Activated CD4-positive, alpha-beta T cell treated with anti-CD3 and anti-CD28 coated beads for 36 hours (primary cell): Measurements from ENCODE around the gene KRTAP4-12. TPM values are rescaled to one million over a fixed set of nuclear protein-coding genes. Genes with fewer than 3 reads are reported as not detected.
"Not testable (repeated sequence)": the region's sequence is repeated elsewhere in the genome, so short reads cannot be mapped to it uniquely, and the experiment has no call there.

Experiments
- ATAC-seq: fragments of 200-7000 bp; cut with Tn5 transposase; one replicate; pipeline ENCODE4 v1.10.0; 2021; ENCODE audit warnings: mild to moderate bottlenecking, moderate library complexity
- CTCF ChIA-PET: fragments of 350-600 bp; sonication (Branson Sonifier 250); formaldehyde crosslinking; loops from one replicate; lab custom pipeline; 2021; ENCODE audit warnings: antibody characterized with exemption; lab: Charles Lee
- POLR2A ChIA-PET: fragments of 350-600 bp; sonication (Branson Sonifier 250); formaldehyde crosslinking; loops from one replicate; lab custom pipeline; 2021; ENCODE audit warnings: antibody characterized with exemption, inconsistent platforms; lab: Charles Lee
- DNase-seq: peaks from one replicate; pipeline ENCODE4 v3.0.0-alpha.2; 2020
- H3K27ac Mint-ChIP-seq: one replicate; pipeline ENCODE4 v1.8.0; 2021; ENCODE audit warnings: mixed read lengths
- H3K27me3 Mint-ChIP-seq: one replicate; pipeline ENCODE4 v1.8.0; 2021; ENCODE audit warnings: mixed read lengths
- H3K36me3 Mint-ChIP-seq: one replicate; pipeline ENCODE4 v1.8.0; 2021; ENCODE audit warnings: low read depth, mixed read lengths
- H3K4me1 Mint-ChIP-seq: one replicate; pipeline ENCODE4 v1.8.0; 2021; ENCODE audit warnings: mixed read lengths
- H3K4me3 Mint-ChIP-seq: one replicate; pipeline ENCODE4 v1.8.0; 2021; ENCODE audit warnings: mild to moderate bottlenecking, moderate library complexity, mixed read lengths
- H3K9me3 Mint-ChIP-seq: one replicate; pipeline ENCODE4 v1.8.0; 2021; ENCODE audit warnings: low read depth, mixed read lengths
- intact Hi-C, 2 experiments: fragments of 100-400 bp; cut with DNase I in 1 of 2; cut with micrococcal nuclease in 1 of 2; formaldehyde crosslinking; loops; one replicate each; pipeline versions ENCODE4 v1.14.2 to v1.15.1; 2022 to 2024; cut with DNase I, micrococcal nuclease
- total RNA-seq, 2 experiments: library from RNA; stranded (reverse); gene quantifications; one replicate each; pipeline ENCODE4 v1.2.3, GENCODE V29; 2021

The KRTAP4-12 gene
- total RNA-seq, 2 experiments from 2014 or later, result not detected

DNA sequence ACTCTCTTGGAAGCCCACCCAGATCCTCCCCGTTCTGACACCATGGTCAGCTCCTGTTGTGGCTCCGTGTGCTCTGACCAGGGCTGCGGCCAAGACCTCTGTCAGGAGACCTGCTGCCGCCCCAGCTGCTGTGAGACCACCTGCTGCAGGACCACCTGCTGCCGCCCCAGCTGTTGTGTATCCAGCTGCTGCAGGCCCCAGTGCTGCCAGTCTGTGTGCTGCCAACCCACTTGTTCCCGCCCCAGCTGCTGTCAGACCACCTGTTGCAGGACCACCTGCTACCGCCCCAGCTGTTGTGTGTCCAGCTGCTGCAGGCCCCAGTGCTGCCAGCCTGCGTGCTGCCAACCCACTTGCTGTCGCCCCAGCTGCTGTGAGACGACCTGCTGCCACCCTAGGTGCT lies 18.6 kb downstream of the KRTAP4-12 start, which contains the start of gene KRTAP4-9:
KRTAP4-9 (plus strand) TSS at position 43 of the 400 bp plus-strand sequence; CDS start at position 43, 0 bp downstream.
- H3K27ac Mint-ChIP-seq, H3K4me3 Mint-ChIP-seq, ATAC-seq, POLR2A ChIA-PET, H3K4me1 Mint-ChIP-seq, H3K36me3 Mint-ChIP-seq, H3K27me3 Mint-ChIP-seq, DNase-seq, intact Hi-C loops, H3K9me3 Mint-ChIP-seq: not testable (repeated sequence)
- CTCF ChIA-PET, result interaction anchor here (1.3 kb wide), 1 partner anchor 217 kb away, joined by 3 read pairs; no protein-coding TSS in a partner anchor

DNA sequence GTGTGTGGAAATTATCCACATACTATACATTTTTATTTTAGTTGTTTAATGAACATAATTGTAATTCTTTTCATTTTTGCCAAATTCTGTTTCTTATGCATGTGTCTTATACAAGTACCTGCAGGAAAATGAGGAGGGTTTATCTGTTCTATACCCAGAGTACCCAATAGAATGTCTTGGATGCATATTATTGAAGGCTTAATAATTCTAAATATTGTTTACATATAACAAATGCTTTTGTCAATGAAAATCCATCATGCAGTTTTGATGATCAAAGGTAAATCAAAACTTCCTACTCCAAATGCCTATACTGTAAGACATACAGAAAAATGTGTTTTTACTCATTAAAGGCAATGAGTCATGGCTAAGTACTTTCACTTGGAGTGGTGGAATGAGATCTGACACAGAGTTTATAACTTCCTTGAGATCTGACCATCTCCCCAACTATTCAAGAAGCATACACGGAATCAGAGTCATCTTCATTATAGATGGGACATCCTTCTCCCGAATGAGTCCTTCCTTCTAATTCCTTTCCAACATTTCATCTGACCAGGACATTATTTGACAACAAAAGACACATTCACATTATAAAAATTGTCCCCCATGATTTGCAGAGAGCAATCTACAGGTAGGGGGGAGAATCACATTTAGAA lies 19.5 kb downstream of the KRTAP4-12 start:
- peak; percentile 76 for ATAC-seq
- H3K27ac Mint-ChIP-seq, DNase-seq, H3K36me3 Mint-ChIP-seq, intact Hi-C loops, POLR2A ChIA-PET, H3K9me3 Mint-ChIP-seq, CTCF ChIA-PET, H3K4me3 Mint-ChIP-seq, H3K27me3 Mint-ChIP-seq: not testable (repeated sequence)
- peaks cover 14% of the 10 kb centered on the region for H3K4me1 Mint-ChIP-seq

DNA sequence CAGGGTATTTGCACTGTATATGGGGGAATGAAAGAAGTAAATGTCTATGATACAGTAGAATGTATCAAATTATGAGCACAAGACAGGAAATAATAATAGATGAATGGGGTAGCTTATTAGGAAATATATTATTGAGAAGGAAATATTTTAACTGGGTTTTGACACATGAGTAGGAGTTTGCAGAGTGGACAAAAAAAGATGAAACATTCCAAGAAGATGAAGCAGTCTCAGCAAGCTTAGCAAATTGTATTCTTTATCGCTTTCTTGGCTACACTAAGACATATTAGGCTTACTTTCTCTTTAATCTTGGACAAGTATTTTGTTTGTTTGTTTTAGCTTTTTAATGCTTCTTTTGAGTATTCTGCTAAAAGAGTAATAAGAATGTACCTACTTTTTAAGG lies 20.1 kb downstream of the KRTAP4-12 start:
- Mint-ChIP-seq H3K4me1 (peaks cover 14% of the 10 kb centered on the region), H3K4me3 (no peak overlapping the region), H3K9me3 (no peaks in the 10 kb centered on the region), H3K27me3 (peaks cover 5% of the 10 kb centered on the region), H3K36me3 (no peaks in the 10 kb centered on the region), H3K27ac (no peak overlapping the region)
- DNase-seq (no peak), ATAC-seq (no peak)
- ChIA-PET POLR2A (no interaction called here), CTCF (interaction anchor here (0.6 kb wide), 1 partner anchor 167 kb away, joined by 3 read pairs; no protein-coding TSS in a partner anchor)
- intact Hi-C loops, result no loop called here

DNA sequence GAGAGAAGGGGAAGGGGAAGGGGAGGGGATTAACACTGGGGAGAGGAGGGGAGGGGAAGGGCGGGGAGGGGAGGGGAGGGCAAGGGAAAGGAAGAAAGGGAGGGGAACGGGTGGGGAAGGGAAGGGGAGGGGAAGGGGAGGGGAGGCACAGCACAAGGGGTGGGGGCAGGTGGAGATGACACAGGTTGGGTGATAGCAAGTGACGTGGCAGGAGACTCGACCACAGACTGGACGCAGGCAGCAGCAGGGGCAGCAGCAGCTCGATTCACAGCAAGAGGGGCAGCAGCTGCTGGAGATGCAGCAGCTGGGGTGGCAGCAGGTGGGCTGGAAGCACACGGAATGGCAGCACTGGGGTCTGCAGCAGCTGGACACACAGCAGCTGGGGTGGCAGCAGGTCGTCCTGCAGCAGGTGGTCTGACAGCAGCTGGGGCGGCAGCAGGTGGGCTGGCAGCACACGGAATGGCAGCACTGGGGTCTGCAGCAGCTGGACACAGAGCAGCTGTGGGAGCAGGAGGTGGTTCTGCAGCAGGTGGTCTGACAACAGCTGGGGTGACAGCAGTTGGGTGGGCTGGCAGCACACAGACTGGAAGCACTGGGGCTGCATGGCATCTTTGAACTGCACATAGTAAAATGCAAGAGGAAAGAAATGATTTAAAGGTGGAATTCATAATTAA lies 22.3 kb downstream of the KRTAP4-12 start, which contains the start of gene KRTAP4-16:
KRTAP4-16 (minus strand) TSS at position 624 of the 674 bp plus-strand sequence; CDS start at position 624, 0 bp downstream.
- peaks cover 6% of the 10 kb centered on the region for H3K27me3 Mint-ChIP-seq
- ATAC-seq (no peak), DNase-seq (no peak)
- H3K9me3 Mint-ChIP-seq, result no peaks in the 10 kb centered on the region
- POLR2A ChIA-PET, result no interaction called here
- peaks cover 8% of the 10 kb centered on the region for H3K4me1 Mint-ChIP-seq
- intact Hi-C loops, result no loop called here
- no peak within 1 kb of the TSS for H3K4me3 Mint-ChIP-seq
- no peaks in the 10 kb centered on the region for H3K36me3 Mint-ChIP-seq
- CTCF ChIA-PET, result no interaction called here
- H3K27ac Mint-ChIP-seq, result no peak within 1 kb of the TSS

DNA sequence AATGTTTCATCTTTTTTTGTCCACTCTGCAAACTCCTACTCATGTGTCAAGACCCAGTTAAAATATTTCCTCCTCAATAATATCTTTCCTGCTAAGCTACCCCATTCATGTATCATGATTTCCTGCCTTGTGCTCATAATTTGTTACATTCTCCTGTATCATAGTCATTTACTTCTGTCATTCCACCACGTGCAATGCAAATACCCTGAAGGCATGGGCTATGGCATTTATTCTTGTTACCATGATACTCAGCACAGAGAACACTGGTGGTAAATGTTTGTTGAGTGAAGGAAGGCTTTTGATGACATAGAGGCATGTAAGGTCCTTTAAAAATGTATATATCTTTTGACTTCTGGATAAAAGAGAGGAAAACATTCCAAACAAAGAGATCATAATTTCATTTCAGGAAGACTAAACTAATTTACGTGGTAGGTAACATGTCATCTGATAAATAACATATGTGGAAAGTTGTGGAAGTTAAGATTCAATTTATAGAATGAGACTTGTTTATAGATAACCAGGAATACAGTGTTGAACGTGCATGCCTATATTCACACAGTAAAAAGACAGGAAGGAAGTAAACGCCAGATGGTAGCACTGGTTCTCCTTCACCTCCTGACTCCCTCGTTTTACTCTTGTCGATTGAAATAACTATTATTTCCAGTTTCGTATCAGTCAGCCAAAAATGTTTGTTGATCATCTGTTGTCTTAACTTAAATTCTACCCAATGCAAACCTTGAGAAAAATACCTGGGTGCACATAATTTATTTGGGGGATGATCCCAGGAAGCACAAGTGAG lies 24.1 kb downstream of the KRTAP4-12 start:
- CTCF ChIA-PET, ATAC-seq: not testable (repeated sequence)

DNA sequence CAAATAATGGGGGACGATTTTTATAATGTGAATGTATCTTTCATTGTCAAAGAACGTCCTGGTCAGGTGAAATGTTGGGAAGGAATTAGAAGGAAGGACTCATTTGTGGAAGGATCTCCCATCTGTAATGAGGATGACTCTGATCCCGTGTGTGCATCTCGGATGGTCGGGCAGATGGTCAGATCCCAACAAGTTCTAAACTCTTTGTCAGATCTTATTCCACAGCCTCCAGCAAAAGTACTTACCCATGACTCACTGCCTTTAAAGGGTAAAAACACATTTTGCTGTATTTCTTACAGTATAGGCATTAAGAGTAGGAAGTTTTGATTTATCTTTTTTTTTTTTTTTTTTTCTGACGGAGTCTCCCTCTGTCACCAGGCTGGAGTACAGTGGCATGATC lies 25.5 kb downstream of the KRTAP4-12 start:
- no peak for DNase-seq
- Mint-ChIP-seq H3K27ac (no peak overlapping the region), H3K27me3 (peaks cover 8% of the 10 kb centered on the region), H3K9me3 (no peaks in the 10 kb centered on the region), H3K4me1 (peaks cover 8% of the 10 kb centered on the region), H3K36me3 (no peaks in the 10 kb centered on the region), H3K4me3 (no peak overlapping the region)
- no peak for ATAC-seq
- POLR2A ChIA-PET, result no interaction called here
- intact Hi-C loops, result no loop called here
- CTCF ChIA-PET, result no interaction called here

More for the DNA sequence above, 24.1 kb downstream of the KRTAP4-12 start:
- H3K4me3 Mint-ChIP-seq, H3K36me3 Mint-ChIP-seq, DNase-seq, POLR2A ChIA-PET, intact Hi-C loops, H3K27me3 Mint-ChIP-seq, H3K27ac Mint-ChIP-seq, H3K4me1 Mint-ChIP-seq, H3K9me3 Mint-ChIP-seq: not testable (repeated sequence)

DNA sequence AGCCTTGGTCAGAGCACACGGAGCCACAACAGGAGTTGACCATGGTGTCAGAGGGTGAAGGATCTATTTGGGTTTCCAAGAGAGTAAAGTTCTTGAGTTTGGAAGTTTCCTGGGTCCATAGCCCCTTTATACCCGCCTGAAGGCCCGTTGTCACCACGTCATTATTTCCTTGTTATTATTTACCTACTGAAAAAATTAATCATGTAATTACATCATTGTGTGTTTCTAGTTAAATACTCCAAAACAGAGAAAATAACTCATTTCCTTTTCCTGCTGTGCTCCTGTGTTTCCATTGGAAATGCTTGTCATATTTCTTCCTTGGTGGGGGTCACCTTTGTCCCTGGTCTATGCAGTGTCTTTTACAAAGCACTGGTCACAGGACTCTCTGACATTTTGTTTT lies 25.9 kb downstream of the KRTAP4-12 start, which contains the start of gene KRTAP4-8:
KRTAP4-8 (minus strand) TSS at position 101 of the 400 bp plus-strand sequence; CDS start at position 43, 58 bp downstream.
- peaks cover 8% of the 10 kb centered on the region for H3K27me3 Mint-ChIP-seq
- intact Hi-C loops, result no loop called here
- ChIA-PET POLR2A (no interaction called here), CTCF (no interaction called here)
- H3K27ac Mint-ChIP-seq, result no peak within 1 kb of the TSS
- ATAC-seq (no peak), DNase-seq (no peak)
- no peak within 1 kb of the TSS for H3K4me3 Mint-ChIP-seq
- no peaks in the 10 kb centered on the region for H3K36me3 Mint-ChIP-seq
- peaks cover under 1% of the 10 kb centered on the region for H3K9me3 Mint-ChIP-seq
- peaks cover 8% of the 10 kb centered on the region for H3K4me1 Mint-ChIP-seq

DNA sequence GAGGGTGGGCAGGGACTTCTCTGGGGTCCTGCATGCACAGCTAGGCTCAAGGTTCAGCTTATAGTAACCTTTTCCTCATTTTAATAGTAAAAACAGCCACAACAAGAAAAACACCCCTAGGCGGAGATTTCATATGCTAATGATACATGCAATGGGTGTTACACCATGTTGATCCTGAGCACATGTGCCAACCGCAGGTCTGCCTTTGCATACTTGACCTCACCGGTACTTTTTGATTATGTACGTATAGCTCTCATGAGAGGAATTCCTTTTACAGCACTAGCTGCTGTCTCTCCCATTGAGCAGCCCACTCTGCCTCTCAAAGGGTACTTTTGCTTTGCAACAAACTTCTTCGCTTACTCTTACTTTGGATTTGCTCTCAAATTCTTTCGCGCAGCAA lies 27.9 kb downstream of the KRTAP4-12 start:
- no peaks in the 10 kb centered on the region for H3K36me3 Mint-ChIP-seq
- CTCF ChIA-PET, result no interaction called here
- H3K4me1 Mint-ChIP-seq, result peaks cover 8% of the 10 kb centered on the region
- H3K27me3 Mint-ChIP-seq, result peaks cover 8% of the 10 kb centered on the region
- intact Hi-C loops, result no loop called here
- no peak overlapping the region for H3K27ac Mint-ChIP-seq
- no peak for DNase-seq
- POLR2A ChIA-PET, result no interaction called here
- no peak for ATAC-seq
- H3K9me3 Mint-ChIP-seq, result peaks cover 3% of the 10 kb centered on the region
- H3K4me3 Mint-ChIP-seq, result no peak overlapping the region

DNA sequence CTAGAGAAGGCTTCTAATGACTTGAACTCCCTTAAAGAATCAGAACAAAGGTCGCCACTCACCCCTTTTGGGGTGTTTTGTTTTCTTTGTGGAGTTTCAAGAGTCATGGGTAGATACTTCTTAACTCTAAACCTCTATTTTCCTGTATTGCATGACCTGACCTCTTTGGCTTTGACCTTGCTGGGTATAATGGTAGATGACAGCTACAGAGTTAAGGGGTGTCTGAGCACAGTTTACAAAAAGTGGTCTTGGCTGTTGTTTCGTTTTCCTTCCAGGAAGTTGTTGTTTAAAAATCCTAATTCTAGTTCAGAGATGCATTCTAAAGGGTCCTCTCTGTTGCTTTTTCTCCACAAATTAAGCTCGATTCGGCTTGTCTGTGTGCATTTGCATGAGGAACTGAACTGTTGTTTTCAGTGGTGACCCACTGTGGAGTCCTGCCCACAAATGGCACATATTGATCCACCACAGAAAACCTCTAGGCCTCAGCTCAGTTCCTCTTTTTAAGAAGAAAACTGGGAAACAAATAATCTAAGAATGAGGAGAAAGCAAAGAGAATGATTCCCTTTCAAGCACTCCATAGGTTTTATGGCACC lies 35.1 kb downstream of the KRTAP4-12 start:
- CTCF ChIA-PET, H3K36me3 Mint-ChIP-seq, H3K27ac Mint-ChIP-seq, intact Hi-C loops, H3K27me3 Mint-ChIP-seq, H3K9me3 Mint-ChIP-seq, ATAC-seq, POLR2A ChIA-PET, DNase-seq, H3K4me1 Mint-ChIP-seq, H3K4me3 Mint-ChIP-seq: not testable (repeated sequence)

DNA sequence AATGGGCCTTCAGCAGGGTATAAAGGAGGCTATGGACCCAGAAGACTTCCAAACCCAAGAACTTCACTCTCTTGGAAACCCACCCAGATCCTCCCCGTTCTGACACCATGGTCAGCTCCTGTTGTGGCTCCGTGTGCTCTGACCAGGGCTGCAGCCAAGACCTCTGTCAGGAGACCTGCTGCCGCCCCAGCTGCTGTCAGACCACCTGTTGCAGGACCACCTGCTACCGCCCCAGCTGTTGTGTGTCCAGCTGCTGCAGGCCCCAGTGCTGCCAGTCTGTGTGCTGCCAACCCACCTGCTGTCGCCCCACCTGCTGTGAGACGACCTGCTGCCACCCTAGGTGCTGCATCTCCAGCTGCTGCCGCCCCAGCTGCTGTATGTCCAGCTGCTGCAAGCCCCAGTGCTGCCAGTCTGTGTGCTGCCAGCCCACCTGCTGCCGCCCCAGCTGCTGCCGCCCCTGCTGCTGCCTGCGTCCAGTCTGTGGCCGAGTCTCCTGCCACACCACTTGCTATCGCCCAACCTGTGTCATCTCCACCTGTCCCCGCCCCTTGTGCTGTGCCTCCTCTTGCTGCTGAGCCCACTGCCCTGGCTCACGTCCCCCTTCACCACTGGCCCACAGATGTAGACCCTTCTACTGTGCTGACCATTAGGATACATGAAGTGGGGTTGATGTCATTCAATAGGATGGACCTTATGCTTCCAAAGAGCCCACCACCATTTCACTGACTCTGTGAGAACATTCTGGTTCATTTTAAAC lies 39.7 kb downstream of the KRTAP4-12 start, which contains the start of gene KRTAP4-7:
KRTAP4-7 (plus strand) TSS at position 51 of the 757 bp plus-strand sequence; CDS start at position 108, 57 bp downstream.
- POLR2A ChIA-PET, H3K36me3 Mint-ChIP-seq, H3K9me3 Mint-ChIP-seq, H3K27ac Mint-ChIP-seq, H3K4me1 Mint-ChIP-seq, CTCF ChIA-PET, DNase-seq, H3K4me3 Mint-ChIP-seq, ATAC-seq, H3K27me3 Mint-ChIP-seq: not testable (repeated sequence)
- intact Hi-C loops, result loop anchor here in 1 of 2 experiments (2.0 kb wide), 1 partner anchor 57 kb away; the partner anchor contains the start of gene KRTAP4-6
